Heart left ventricle (tissue), 13 donors: Measurements from ENCODE around the gene ANAPC15.

Experiments used
- CTCF ChIP-seq, 12 donors: fragments of 200-600 bp; sonication (generic) in 4 of 12; IDR thresholded peaks; one replicate each; pipeline versions ENCODE4 v1.5.0 to v1.8.0; 2018 to 2022; ENCODE audit warnings: antibody characterized with exemption in 12 of 12, mild to moderate bottlenecking in 5 of 12
- POLR2A ChIP-seq, 2 donors: fragments of 450-650 bp; IDR thresholded peaks; one replicate each; pipeline ENCODE4 v1.6.1; 2017; ENCODE audit warnings: antibody characterized with exemption in 2 of 2, mild to moderate bottlenecking in 2 of 2, moderate library complexity in 2 of 2
- donor health status: ischemic (EF 13 %, LVEDD 7.1; RV severe dilation, severe dysfunction).
- donor health status: DM: no; HTN: yes; CAD: no.
- donor health status: DM: no; HTN: no; CAD: no.
- donor health status: ischemic (EF 25% LVEDD 6.9; RV normal size, moderate dysfunction).
- donor health status: ischemic (EF 25% LVEDD 5.7; RV mildly dilated, moderate dysfunction).
- donor health status: ischemic (EF 35%, LVEDD 5.7; RV mildly dilated, moderate dysfunction).
- donor health status: nonischemic (EF 11% LVEDD 7.7; RV severe dilation, severe dysfunction).
- donor health status: DM: yes; HTN: yes; CAD: no.
- donor health status: PGD.
- donor health status: ischemic (EF 29% LVEDD 5.4; RV normal size, mild dysfunction).
- donor health status: nonischemic (EF 23%, LVEDD 6.1; RV moderate dilation, normal function).

GRCh38 chr11:72078477-72078876 is 34.0 kb downstream of the ANAPC15 start:
- TF ChIP-seq CTCF (IDR thresholded peaks at IDR 0.05) = no peak
- no peak for TF ChIP-seq POLR2A (IDR thresholded peaks at IDR 0.05)
